Fibroblast of skin of back (primary cell): ENCODE measurements around the gene EEIG2. TPM values are rescaled to one million over a fixed set of nuclear protein-coding genes. Genes with fewer than 3 reads are reported as not detected.
"Not testable (repeated sequence)": the region's sequence is repeated elsewhere in the genome, so short reads cannot be mapped to it uniquely, and the experiment has no call there.

Experiments
- DNase-seq: peaks from one replicate; pipeline ENCODE4 v3.0.0-alpha.2; 2013
- polyA plus RNA-seq, 2 experiments: library from polyadenylated mRNA; unstranded; fragments of 120-200 nt; gene quantifications; one replicate each; pipeline ENCODE4 v1.2.1, GENCODE V29; 2013; ENCODE audit not compliant: insufficient read length in 2 of 2

The EEIG2 gene
- polyA plus RNA-seq (2013, experiment 1 of 2; ENCODE audit: insufficient read length): 7.5 TPM
- 5.7 TPM for polyA plus RNA-seq (2013, experiment 2 of 2; ENCODE audit: insufficient read length)

- DNase-seq: peak; percentile 90
Observed at GRCh38 chr1:108559215-108560186, at the start of gene EEIG2. TSS of gene EEIG2 (plus strand) at chr1:108560100. CDS start at chr1:108560429, 329 bp downstream.

GRCh38 chr1:108511764-108512163 is 48.1 kb upstream of the EEIG2 start:
- no peak for DNase-seq

GRCh38 chr1:108512239-108513043 is 47.5 kb upstream of the EEIG2 start:
- peak; percentile 43 for DNase-seq

GRCh38 chr1:108513044-108513415 is 46.9 kb upstream of the EEIG2 start:
- no peak for DNase-seq

GRCh38 chr1:108513914-108514313 is 46.0 kb upstream of the EEIG2 start:
- not testable (repeated sequence) for DNase-seq

GRCh38 chr1:108517301-108517897 is 42.5 kb upstream of the EEIG2 start:
- not testable (repeated sequence) for DNase-seq

- DNase-seq: no peak
Observed at GRCh38 chr1:108521990-108522393, 37.9 kb upstream of the EEIG2 start.

- no peak for DNase-seq
Observed at GRCh38 chr1:108523829-108524228, 36.1 kb upstream of the EEIG2 start.

- no peak for DNase-seq
Observed at GRCh38 chr1:108524676-108525075, 35.2 kb upstream of the EEIG2 start.

- DNase-seq: no peak
Observed at GRCh38 chr1:108527135-108527534, 32.8 kb upstream of the EEIG2 start.

- no peak for DNase-seq
Observed at GRCh38 chr1:108527837-108528236, 32.1 kb upstream of the EEIG2 start.

- no peak for DNase-seq
Observed at GRCh38 chr1:108531444-108531843, 28.5 kb upstream of the EEIG2 start.

- no peak for DNase-seq
Observed at GRCh38 chr1:108532730-108533129, 27.2 kb upstream of the EEIG2 start.

- no peak for DNase-seq
Observed at GRCh38 chr1:108533351-108534083, 26.4 kb upstream of the EEIG2 start.

- DNase-seq: no peak
Observed at GRCh38 chr1:108534759-108535158, 25.1 kb upstream of the EEIG2 start.

- DNase-seq: not testable (repeated sequence)
Observed at GRCh38 chr1:108535315-108535897, 24.5 kb upstream of the EEIG2 start.

- DNase-seq: not testable (repeated sequence)
Observed at GRCh38 chr1:108536021-108536420, 23.9 kb upstream of the EEIG2 start.

- DNase-seq: not testable (repeated sequence)
Observed at GRCh38 chr1:108536791-108537190, 23.1 kb upstream of the EEIG2 start.

GRCh38 chr1:108537976-108538375 is 21.9 kb upstream of the EEIG2 start:
- DNase-seq: no peak

GRCh38 chr1:108540977-108541376 is 18.9 kb upstream of the EEIG2 start:
- no peak for DNase-seq

GRCh38 chr1:108541861-108542260 is 18.0 kb upstream of the EEIG2 start:
- DNase-seq: no peak

- DNase-seq: not testable (repeated sequence)
Observed at GRCh38 chr1:108547493-108547892, 12.4 kb upstream of the EEIG2 start.
